PC-9 (cell line): Measurements from ENCODE around the gene IRF7.

Source experiments
- EZH2 ChIP-seq: fragments of 200-600 bp; sonication (generic); IDR thresholded peaks from 2 replicates; pipeline ENCODE4 v1.8.0; 2017; ENCODE audit warnings: antibody characterized with exemption, low read depth
- TF ChIP-seq, protein P1 (sequence below): fragments of 200-600 bp; sonication (generic); conservative IDR thresholded peaks from 2 replicates; pipeline ENCODE4 v1.6.1; 2017; ENCODE audit warnings: mixed run types, antibody characterized with exemption, mild to moderate bottlenecking, moderate library complexity

DNA sequence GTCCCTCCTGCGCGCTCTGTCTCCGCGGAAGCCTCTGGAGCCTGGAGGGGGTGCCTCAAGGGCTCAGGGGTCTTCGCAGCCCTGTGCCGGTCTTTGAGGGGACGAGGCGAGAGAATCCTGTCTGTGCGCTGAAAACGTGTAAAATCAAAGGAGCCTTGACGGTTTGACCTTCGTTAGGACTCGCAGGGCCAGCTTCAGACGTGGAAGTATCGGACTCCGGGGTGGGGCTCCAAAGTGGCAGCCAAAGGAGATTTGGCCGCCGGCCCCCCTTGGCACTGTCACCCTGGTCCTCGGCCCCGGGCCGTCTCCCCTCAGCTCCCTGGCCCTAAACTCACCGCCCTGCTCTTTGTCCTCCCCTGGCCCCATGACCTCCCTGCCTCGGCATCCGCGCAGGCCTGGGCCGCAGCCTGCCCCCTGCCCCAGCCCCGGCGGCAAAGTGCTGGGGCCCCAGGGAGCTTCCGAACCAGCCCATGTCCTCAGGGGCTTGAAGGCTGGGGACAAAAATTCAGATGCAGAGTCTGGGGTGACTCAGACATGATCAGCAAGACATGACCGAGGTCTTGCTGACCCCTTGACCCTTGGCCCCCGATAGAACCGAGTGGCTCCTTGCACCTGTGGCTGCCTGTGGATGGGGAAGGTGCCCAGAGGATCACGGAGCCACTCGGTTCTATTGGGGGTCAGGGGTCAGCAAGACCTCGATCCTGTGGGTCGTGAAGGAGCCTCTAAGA, 46.4 kb downstream of the IRF7 start:
- no peak for TF ChIP-seq EZH2
- TF ChIP-seq, protein P1, sequence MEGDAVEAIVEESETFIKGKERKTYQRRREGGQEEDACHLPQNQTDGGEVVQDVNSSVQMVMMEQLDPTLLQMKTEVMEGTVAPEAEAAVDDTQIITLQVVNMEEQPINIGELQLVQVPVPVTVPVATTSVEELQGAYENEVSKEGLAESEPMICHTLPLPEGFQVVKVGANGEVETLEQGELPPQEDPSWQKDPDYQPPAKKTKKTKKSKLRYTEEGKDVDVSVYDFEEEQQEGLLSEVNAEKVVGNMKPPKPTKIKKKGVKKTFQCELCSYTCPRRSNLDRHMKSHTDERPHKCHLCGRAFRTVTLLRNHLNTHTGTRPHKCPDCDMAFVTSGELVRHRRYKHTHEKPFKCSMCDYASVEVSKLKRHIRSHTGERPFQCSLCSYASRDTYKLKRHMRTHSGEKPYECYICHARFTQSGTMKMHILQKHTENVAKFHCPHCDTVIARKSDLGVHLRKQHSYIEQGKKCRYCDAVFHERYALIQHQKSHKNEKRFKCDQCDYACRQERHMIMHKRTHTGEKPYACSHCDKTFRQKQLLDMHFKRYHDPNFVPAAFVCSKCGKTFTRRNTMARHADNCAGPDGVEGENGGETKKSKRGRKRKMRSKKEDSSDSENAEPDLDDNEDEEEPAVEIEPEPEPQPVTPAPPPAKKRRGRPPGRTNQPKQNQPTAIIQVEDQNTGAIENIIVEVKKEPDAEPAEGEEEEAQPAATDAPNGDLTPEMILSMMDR, result no peak
